Retina (tissue), 1 donor: ENCODE data around the gene POU2F2.

Experiments used
- DNase-seq: peaks from one replicate; pipeline ENCODE4 v3.0.0-alpha.2; 2016

Gene POU2F2

DNA sequence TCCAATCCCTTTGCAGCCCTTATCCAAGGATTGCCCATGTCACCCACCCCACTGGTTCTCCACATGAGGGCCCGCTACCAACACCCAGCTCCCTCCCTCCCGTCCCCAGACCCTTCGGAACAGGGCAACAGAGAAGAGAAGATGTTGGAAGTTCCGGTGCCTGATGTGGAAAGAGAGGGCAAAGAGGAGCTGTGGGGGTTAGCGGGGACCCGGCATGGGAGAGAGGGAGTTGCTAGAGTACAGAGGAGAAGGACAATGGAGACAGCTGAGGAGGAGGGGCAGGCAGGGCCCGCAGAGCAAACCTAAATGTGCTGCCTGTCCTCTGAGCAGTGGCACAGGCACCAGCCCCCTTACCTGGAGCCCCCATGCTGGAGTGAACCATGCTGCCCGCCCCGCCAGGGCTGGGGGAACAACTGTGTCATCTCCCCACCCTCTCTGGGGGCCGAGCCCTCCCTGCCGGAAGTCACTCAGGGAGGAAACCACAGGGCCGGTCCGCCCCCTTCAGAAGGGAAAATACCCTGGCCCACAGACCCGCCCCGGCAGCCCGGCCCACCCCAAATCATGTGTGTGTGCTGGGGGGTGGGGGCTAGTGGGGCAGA lies at the start of gene POU2F2:
TSS of gene POU2F2 (minus strand) at position 417 of the 599 bp plus-strand sequence. CDS start at position 382, 35 bp downstream.
- peak; percentile 27 for DNase-seq

GRCh38 chr19:42178791-42179674 lies 46.8 kb upstream of the POU2F2 start:
- peak; percentile 64 for DNase-seq

- DNase-seq, result no peak
Observed at GRCh38 chr19:42177686-42178019, 45.4 kb upstream of the POU2F2 start.

DNA sequence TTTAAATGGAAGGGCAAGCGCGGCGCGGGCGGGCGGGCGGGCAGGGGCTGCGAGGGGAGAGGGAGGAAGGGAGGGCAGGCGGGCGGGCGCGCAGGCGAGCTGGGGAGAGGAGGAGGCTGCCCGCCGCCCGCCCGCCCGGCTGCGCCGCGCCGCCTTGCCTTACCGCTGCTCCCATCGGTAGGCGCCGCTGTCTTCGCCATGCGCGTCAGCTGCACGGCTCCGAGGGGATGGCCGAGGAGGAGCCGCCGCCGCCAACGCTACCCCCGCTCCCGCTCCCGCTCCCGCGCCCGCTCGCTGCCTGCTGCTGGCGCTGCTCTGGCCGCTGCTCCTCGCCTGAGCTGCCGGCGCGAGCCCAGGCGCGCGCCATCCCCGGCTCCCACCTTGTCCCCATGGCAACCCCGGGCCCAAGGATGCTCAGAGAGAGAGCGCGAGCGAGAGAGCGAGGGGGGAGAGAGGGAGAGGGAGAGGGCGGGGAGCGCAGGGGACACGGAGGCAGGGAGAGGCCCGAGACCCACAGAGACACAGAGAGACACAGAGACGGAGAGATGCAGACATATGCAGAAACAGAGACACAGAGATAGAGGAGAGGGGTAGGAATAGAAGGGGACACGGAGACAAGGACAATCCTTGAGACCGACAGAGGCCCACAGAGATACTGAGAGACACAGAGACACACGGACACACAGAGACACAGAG lies 44.9 kb upstream of the POU2F2 start:
- DNase-seq, result peak; percentile 93

GRCh38 chr19:42176649-42176989 lies 44.4 kb upstream of the POU2F2 start:
- no peak for DNase-seq

DNA sequence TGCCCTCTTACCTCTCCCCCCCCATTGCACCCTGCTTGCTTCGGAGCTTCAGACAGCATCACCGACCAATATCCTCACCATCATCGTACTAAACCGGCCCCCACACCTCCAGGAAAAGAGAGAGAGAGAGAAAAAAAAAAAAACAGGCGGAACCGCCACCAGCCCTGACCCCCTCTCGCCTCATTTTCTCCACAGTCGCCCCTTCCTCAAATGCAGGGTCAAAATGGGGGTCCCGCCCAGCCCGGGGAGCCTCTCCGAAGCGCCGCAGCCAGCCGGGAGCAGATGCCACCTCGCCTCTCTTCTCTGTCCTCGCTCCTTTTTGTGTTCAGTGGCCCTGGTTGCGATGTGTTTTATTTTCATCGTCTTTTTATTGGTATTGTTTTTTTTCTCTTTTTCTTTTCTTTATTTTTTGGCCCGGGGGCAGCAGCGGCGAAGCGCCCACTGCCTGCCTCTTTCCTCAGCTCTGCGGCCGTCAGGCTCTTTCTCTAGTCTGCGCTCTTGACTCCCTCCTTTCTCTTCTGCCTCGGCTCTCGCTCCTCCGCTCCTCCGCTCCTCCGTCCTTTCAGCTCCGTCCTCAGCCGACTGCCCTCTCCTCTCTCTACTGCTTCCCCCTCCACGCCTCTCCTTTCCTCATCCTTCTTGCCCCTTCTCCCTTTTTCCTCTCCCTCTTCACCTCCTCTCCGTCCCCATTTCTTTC lies 43.9 kb upstream of the POU2F2 start:
- peak; percentile 75 for DNase-seq

DNA sequence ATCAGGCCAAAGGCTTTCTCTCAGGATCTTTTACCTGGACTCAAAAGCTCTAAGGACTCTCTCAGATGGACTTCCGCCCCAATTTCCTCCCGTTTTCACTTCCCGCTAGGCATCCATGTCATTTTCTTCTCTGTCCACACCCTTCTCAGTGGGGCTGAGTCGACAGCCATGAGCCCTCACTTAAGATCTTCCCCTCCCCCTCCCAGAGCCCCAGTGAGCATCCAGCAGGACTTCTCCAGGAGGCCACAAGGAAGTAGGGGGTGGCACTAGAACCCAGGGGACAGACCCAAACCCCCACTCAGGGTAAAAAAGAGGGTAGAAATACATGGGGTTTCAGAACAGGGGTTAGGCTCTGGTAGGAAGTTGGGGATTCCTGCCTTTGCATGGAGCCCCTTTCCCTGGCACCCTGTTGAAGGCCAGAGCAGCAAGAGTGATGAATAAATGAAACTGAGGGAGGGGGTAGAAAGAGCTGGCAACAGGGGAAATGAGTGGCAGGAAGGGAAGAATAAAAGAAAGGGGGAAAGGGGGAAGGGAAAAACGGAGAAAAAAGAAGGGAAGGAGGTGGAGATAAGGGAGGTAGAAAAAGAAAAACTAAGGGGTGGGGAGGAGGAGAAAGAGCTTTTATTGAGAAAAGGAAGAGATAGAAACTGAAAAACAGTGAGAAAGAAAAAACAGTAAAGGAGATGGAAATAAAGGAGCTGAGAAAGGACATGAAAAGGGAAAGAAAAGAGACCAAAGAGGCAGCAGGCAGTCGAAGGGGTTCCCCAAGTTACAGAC lies 42.9 kb upstream of the POU2F2 start:
- no peak for DNase-seq

DNA sequence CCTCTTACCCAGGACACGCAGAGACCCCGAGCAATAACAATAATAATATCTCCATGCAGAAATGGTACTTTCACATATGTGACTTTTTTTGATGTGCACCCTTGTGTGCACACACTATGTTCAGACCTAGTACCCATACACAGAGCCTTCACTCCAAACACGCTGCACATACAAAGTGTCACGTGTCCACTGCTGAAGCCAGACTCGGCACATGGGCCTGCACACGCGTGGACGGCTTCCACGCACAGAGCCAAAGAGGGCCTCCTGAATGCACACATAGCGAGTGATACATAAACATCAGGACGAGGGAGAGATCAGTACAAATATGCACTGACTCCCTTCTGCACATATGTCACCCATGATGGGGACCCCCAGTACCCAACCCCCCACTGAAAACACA lies 41.9 kb upstream of the POU2F2 start:
- DNase-seq, result no peak

DNA sequence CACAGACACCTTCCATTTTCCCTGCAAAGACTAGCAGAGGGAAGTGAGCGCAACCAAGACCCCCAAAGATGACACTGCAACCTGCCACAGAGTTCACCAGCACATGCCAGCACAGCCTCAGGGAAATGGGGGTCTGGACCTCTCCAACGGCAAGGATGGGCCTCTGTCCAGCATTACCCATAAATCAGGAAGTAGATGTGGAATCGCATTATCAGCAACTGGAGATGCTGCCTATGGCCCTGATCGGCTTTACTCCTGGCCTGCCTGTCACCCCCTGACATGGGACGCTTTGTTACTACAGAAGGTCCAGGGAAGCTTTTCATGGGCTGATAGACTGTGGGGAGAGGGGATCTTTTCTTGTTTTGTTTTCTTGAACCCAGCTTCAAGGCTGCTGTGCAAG lies 41.4 kb upstream of the POU2F2 start:
- DNase-seq, result no peak

GRCh38 chr19:42172261-42172660 lies 40.0 kb upstream of the POU2F2 start:
- no peak for DNase-seq

GRCh38 chr19:42170715-42171114 lies 38.5 kb upstream of the POU2F2 start:
- DNase-seq, result no peak

- DNase-seq, result no peak
Observed at GRCh38 chr19:42169486-42170413, 37.5 kb upstream of the POU2F2 start.

DNA sequence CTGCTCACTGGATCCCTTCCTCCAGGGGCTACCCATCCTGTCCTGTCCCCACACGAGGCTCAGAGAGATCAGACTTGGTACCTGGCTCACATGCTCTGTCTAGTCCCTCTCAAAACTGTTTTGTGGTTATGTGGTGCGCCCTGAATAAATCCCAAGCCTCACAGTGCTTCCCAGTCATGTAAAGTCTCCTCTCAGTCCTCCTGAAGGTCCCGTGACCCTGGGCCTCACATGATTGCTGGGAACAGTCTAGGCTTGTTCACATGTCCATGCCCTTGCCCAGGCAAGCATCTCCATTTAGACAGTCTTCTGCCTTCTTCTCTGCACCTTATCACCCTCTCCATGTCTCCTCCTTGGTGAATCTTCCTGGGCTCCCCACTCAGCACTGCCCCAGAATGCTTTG lies 36.0 kb upstream of the POU2F2 start:
- DNase-seq, result no peak

DNA sequence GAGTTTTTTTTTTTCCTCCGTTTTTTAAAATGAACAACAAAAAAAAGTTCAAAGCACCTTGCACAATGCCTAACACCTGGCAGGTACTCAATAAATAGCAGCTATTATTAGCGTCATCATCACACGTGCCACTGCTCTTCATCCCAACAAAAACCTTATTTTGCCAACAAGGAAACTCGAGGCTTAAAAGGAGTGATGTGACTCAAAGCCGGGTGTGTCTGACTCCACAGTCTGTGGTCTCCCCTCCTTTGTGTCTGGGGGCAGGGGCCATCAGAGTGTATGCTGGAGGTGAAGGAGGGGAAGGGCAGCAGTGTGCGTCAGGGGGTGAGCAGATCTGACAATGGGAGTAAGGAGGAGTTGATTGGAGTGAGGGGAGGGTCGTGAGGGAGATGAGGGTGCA lies 34.1 kb upstream of the POU2F2 start:
- no peak for DNase-seq

GRCh38 chr19:42165146-42165545 lies 32.9 kb upstream of the POU2F2 start:
- no peak for DNase-seq

DNA sequence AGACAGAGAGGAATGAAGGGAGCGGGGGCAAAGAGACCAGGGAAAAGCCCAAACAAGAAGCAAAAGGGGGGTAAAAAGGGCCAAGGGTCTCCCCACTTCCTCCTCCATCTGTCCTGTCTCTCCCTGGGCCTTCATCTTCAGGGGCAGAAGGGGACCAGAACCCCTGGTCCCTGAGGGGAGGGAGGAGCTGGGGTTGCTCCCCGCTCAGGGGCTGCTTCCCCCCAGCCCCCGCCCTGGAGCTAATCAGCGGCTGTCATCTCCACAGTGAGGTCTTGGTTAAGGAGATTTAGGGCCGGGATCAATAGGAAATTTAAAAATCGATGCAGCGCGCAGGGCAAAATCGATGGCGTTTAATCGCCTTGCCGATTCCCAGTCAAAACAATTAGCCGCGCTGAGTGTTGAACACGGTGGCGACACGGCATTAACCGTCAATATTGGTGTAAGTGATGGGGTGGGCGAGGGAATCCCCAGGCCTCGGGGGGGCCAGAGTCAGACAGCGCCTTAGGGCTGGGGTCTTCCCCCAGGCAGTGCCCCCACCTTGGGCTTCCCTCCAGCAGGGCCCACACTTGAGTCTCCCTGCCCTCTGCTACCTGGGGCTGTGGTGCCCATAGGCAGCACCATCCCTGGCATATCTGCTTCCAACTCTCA lies 29.5 kb upstream of the POU2F2 start:
- DNase-seq, result no peak

- DNase-seq, result no peak
Observed at GRCh38 chr19:42159942-42160341, 27.7 kb upstream of the POU2F2 start.

DNA sequence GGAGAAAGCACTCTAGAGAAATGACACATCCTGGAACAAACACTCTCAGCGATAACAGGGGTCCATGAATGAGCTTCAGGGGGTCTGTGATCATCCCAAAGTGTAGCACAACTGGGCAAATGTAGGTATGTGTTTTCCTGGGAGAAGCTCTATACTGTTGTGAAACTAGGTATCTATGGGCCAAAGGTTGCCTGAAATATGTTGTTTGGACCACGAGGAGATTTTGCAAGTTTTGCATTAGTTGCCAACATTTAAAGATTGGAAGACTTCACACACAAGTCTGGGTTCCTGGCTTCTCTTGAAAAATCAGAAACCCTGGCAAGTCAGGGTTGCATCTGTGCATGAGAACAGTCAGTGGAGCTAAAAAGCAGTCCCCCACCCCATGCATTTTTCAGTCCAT lies 26.7 kb upstream of the POU2F2 start:
- no peak for DNase-seq

GRCh38 chr19:42156571-42156970 lies 24.3 kb upstream of the POU2F2 start:
- DNase-seq, result no peak

DNA sequence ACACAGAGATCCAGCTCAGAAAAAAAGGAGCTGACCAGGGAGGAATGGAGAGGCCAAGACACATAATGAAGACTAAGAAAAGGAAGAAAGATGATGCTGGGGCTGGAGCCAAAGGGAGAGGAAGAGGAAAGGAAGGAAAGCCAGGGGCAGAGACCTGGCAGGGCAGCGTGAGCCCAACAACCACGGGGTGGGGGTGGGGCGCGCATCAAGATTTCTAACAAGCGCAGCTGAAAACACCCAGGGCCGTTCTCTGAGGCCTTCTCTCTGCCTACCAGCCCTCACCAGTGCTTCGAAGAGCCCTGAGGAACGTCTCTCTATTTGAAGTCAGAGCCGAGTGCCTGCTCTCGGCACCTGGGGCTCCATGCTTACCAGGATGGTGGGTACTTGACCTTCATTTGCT lies 23.6 kb upstream of the POU2F2 start:
- DNase-seq, result no peak
